ENCODE measurements around the gene EHD1. TPM values are rescaled to one million over a fixed set of nuclear protein-coding genes. Genes with fewer than 3 reads are reported as not detected.
"Not testable (repeated sequence)": the region's sequence is repeated elsewhere in the genome, so short reads cannot be mapped to it uniquely, and the experiment has no call there.

Gene EHD1
- total RNA-seq, 2 experiments from 2014 or later: 101 to 153 TPM

GRCh38 chr11:64823568-64824119 lies 54.8 kb downstream of the EHD1 start:
- no peaks in the 10 kb centered on the region for H3K79me2 ChIP-seq (ENCODE audit: insufficient read depth, low read depth, low read length)
- intact Hi-C loops (cut with micrococcal nuclease; ENCODE audit: unreplicated experiment): no loop called here
- H3K4me2 ChIP-seq (ENCODE audit: low read length): no peak overlapping the region
- no TSS peak for BruUV-seq (replicated peaks)
- no peaks in the 10 kb centered on the region for H3K36me3 ChIP-seq (ENCODE audit: insufficient read depth, low read length)
- H3K27ac ChIP-seq (ENCODE audit: low read depth, low read length, poor library complexity, severe bottlenecking): no peak overlapping the region
- no peak for DNase-seq (ENCODE audit: low spot score)
- ChIA-PET POLR2A (no interaction called here), CTCF (ENCODE audit: unreplicated experiment) (interaction anchor here (0.6 kb wide), 1 partner anchor 41 kb away, joined by 3 read pairs; no protein-coding TSS in a partner anchor)
- no peaks in the 10 kb centered on the region for H3K4me1 ChIP-seq (ENCODE audit: insufficient read depth, low read length, poor library complexity, severe bottlenecking)
- H3K9me3 ChIP-seq (ENCODE audit: low read length): no peaks in the 10 kb centered on the region
- no peak overlapping the region for H3K4me3 ChIP-seq (ENCODE audit: low read depth, low read length, poor library complexity, severe bottlenecking)
- H4K20me1 ChIP-seq (ENCODE audit: insufficient read depth, low read length): no peaks in the 10 kb centered on the region
- no peak for TF ChIP-seq CTCF (conservative IDR thresholded peaks at IDR 0.05; ENCODE audit: low read length)
- no peak for TF ChIP-seq EZH2phosphoT487 (IDR thresholded peaks at IDR 0.05; ENCODE audit: borderline replicate concordance, low read depth, low read length)
- no peak overlapping the region for H2AFZ ChIP-seq (ENCODE audit: low read length)
- H3K9me2 ChIP-seq (ENCODE audit: insufficient read depth, low read length): no peaks in the 10 kb centered on the region

- no peak overlapping the region for H3K27ac ChIP-seq (ENCODE audit: low read depth, low read length, poor library complexity, severe bottlenecking)
- no peaks in the 10 kb centered on the region for H4K20me1 ChIP-seq (ENCODE audit: insufficient read depth, low read length)
- intact Hi-C loops (cut with micrococcal nuclease; ENCODE audit: unreplicated experiment): no loop called here
- POLR2A ChIA-PET: interaction anchor here (0.8 kb wide), 1 partner anchor 31 kb away, joined by 4 read pairs; no protein-coding TSS in a partner anchor
- no peak overlapping the region for H3K4me2 ChIP-seq (ENCODE audit: low read length)
- H3K9me2 ChIP-seq (ENCODE audit: insufficient read depth, low read length): no peaks in the 10 kb centered on the region
- H3K9me3 ChIP-seq (ENCODE audit: low read length): no peaks in the 10 kb centered on the region
- no peak overlapping the region for H2AFZ ChIP-seq (ENCODE audit: low read length)
- peaks cover 26% of the 10 kb centered on the region for H3K4me1 ChIP-seq (ENCODE audit: insufficient read depth, low read length, poor library complexity, severe bottlenecking)
- BruUV-seq (replicated peaks): no TSS peak
- no peak for DNase-seq (ENCODE audit: low spot score)
- no peaks in the 10 kb centered on the region for H3K36me3 ChIP-seq (ENCODE audit: insufficient read depth, low read length)
- CTCF ChIA-PET (ENCODE audit: unreplicated experiment): no interaction called here
- no peaks in the 10 kb centered on the region for H3K79me2 ChIP-seq (ENCODE audit: insufficient read depth, low read depth, low read length)
- H3K4me3 ChIP-seq (ENCODE audit: low read depth, low read length, poor library complexity, severe bottlenecking): no peak overlapping the region
- TF ChIP-seq EZH2phosphoT487 (IDR thresholded peaks at IDR 0.05; ENCODE audit: borderline replicate concordance, low read depth, low read length) (no peak), CTCF (conservative IDR thresholded peaks at IDR 0.05; ENCODE audit: low read length) (no peak)
These were observed 60.9 kb downstream of the EHD1 start for GRCh38 chr11:64817476-64817875.

- H3K36me3 ChIP-seq (ENCODE audit: insufficient read depth, low read length); H3K9me3 ChIP-seq (ENCODE audit: low read length); H4K20me1 ChIP-seq (ENCODE audit: insufficient read depth, low read length); DNase-seq (ENCODE audit: low spot score); H3K79me2 ChIP-seq (ENCODE audit: insufficient read depth, low read depth, low read length); H3K9me2 ChIP-seq (ENCODE audit: insufficient read depth, low read length); BruUV-seq (replicated peaks); H3K4me3 ChIP-seq (ENCODE audit: low read depth, low read length, poor library complexity, severe bottlenecking); CTCF ChIA-PET (ENCODE audit: unreplicated experiment); intact Hi-C loops (cut with micrococcal nuclease; ENCODE audit: unreplicated experiment): not testable (repeated sequence)
- Histone ChIP-seq H3K27ac (ENCODE audit: low read depth, low read length, poor library complexity, severe bottlenecking) (peak overlapping the region; percentile 66), H3K4me2 (ENCODE audit: low read length) (peak overlapping the region; percentile 29; the same call in 1 of the 2 replicates), H3K4me1 (ENCODE audit: insufficient read depth, low read length, poor library complexity, severe bottlenecking) (peaks cover 32% of the 10 kb centered on the region), H2AFZ (ENCODE audit: low read length) (peak overlapping the region; percentile 30; the same call in 1 of the 2 replicates)
- POLR2A ChIA-PET: interaction anchor here (0.7 to 0.9 kb wide), 3 partner anchors 7 to 388 kb away, joined by 3 to 5 read pairs (median 5); no protein-coding TSS in a partner anchor
These were observed 63.0 kb downstream of the EHD1 start for GRCh38 chr11:64815433-64815832.

All from OCI-LY7 (cell line).